Heart left ventricle (tissue), 16 donors: ENCODE measurements around the gene MAST4. TPM values are rescaled to one million over a fixed set of nuclear protein-coding genes. Genes with fewer than 3 reads are reported as not detected.

Experiments
- ATAC-seq, 4 donors: fragments of 200-7000 bp; cut with Tn5 transposase; one replicate each; pipeline ENCODE4 v1.9.1; 2020 to 2022; ENCODE audit warnings: moderate library complexity in 4 of 4, mild to moderate bottlenecking in 3 of 4, moderate number of reproducible peaks in 1 of 4
- DNase-seq, 5 donors: peaks; one replicate each; pipeline ENCODE4 v3.0.0-alpha.2; 2020
- H3K27ac ChIP-seq, 12 donors: fragments of 200-600 bp; sonication (generic) in 4 of 12; one replicate each; pipeline versions ENCODE4 v1.5.0 to v1.8.0; 2016 to 2022; ENCODE audit warnings: mild to moderate bottlenecking in 2 of 12
- H3K27me3 ChIP-seq, 9 donors: fragments of 200-600 bp; sonication (generic) in 2 of 9; one replicate each; pipeline versions ENCODE4 v1.5.1 to v1.8.0; 2016 to 2022; ENCODE audit warnings: mild to moderate bottlenecking in 3 of 9
- H3K36me3 ChIP-seq, 9 donors: fragments of 200-600 bp; sonication (generic) in 2 of 9; one replicate each; pipeline versions ENCODE4 v1.5.0 to v1.8.0; 2018 to 2022; ENCODE audit warnings: mild to moderate bottlenecking in 2 of 9
- H3K4me1 ChIP-seq, 12 donors: fragments of 200-600 bp; sonication (generic) in 4 of 12; one replicate each; pipeline versions ENCODE4 v1.5.0 to v1.8.0; 2016 to 2022; ENCODE audit warnings: mild to moderate bottlenecking in 3 of 12
- H3K4me3 ChIP-seq, 12 donors: fragments of 200-600 bp; sonication (generic) in 4 of 12; one replicate each; pipeline versions ENCODE4 v1.5.0 to v1.8.0; 2017 to 2022; ENCODE audit warnings: mild to moderate bottlenecking in 9 of 12, moderate library complexity in 4 of 12
- H3K9me3 ChIP-seq, 12 donors: fragments of 200-600 bp; sonication (generic) in 4 of 12; one replicate each; pipeline versions ENCODE4 v1.5.0 to v1.8.0; 2016 to 2022; ENCODE audit warnings: mild to moderate bottlenecking in 1 of 12
- POLR2A ChIP-seq, 2 donors: fragments of 450-650 bp; IDR thresholded peaks; one replicate each; pipeline ENCODE4 v1.6.1; 2017; ENCODE audit warnings: antibody characterized with exemption in 2 of 2, mild to moderate bottlenecking in 2 of 2, moderate library complexity in 2 of 2
- WGBS, 4 donors: extraction: QIAGEN DNeasy Blood & Tissue Kit in 2 of 4; methylation state at CpG; one replicate each; pipeline versions ENCODE4 v1.1.5 to v1.1.7; 2013 to 2018; 5-methylcytosine and 5-hydroxymethylcytosine counted together
- intact Hi-C, 10 donors: fragments of 100-400 bp; cut with DNase I; formaldehyde crosslinking; loops; one replicate each; pipeline versions ENCODE4 v1.11.1 to v1.14.2; 2022
- polyA plus RNA-seq, 2 donors: library from polyadenylated mRNA; stranded (reverse); fragments of 200-250 nt; gene quantifications; one replicate each; pipeline ENCODE4 v1.2.3, GENCODE V29; 2013
- total RNA-seq, 9 donors: library from RNA; depleted of rRNA in 2 of 9; stranded (reverse); fragments of >200 nt in 2 of 9; fragmentation: NEBNext Ultra II Directional in 3 of 9; extraction: Animal tissue kit (Norgen Biotek cat#: 25700) in 3 of 9; gene quantifications; one replicate each; pipeline versions ENCODE4 v1.1.0 to v1.2.4, GENCODE V29; 2016 to 2023
- TF ChIP-seq, protein P1 (sequence below), 12 donors: fragments of 200-600 bp; sonication (generic) in 4 of 12; IDR thresholded peaks; one replicate each; pipeline versions ENCODE4 v1.5.0 to v1.8.0; 2018 to 2022; ENCODE audit warnings: antibody characterized with exemption in 12 of 12, mild to moderate bottlenecking in 5 of 12
- donor health status: ischemic (EF 13 %, LVEDD 7.1; RV severe dilation, severe dysfunction).
- donor health status: healthy with polysubstance abuse.
- donor health status: DM: no; HTN: yes; CAD: no.
- donor health status: DM: no; HTN: no; CAD: no.
- donor health status: ischemic (EF 25% LVEDD 6.9; RV normal size, moderate dysfunction).
- donor health status: ischemic (EF 25% LVEDD 5.7; RV mildly dilated, moderate dysfunction).
- donor health status: healthy.
- donor health status: DM: yes; HTN: yes; CAD: no.
- donor health status: ischemic (EF 35%, LVEDD 5.7; RV mildly dilated, moderate dysfunction).
- donor health status: nonischemic (EF 11% LVEDD 7.7; RV severe dilation, severe dysfunction).
- donor health status: DM: yes; HTN: yes; CAD: no.
- donor health status: PGD.
- donor health status: ischemic (EF 29% LVEDD 5.4; RV normal size, mild dysfunction).
- donor health status: nonischemic (EF 23%, LVEDD 6.1; RV moderate dilation, normal function).

MAST4 gene
- total and polyA plus RNA-seq, 11 donors, result 26.8 to 96.2 (median 68.1) TPM

DNA sequence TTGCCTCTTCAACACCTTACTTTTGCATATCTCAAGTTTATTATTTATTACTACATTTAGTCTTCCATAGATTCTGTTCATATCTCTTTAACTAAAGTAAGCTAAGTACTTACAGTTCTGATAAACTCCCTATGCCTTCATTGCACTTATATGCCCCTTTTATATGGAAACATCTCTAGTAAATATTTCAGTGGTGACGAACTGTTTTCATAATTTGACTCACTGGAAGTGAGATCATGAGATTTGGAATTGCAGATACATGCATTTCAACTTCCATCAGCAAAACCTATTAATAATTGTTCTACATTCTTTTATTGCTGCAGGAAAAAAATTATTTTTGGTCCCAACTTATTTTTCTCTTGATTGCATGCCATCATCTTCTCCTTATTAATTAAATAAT lies 336.9 kb downstream of the MAST4 start:
- 78 to 94% (median 87%) methylated on average over 1 of the region's 1 CpG for WGBS, 4 donors
- intact Hi-C loops, result no loop called here
- no peak overlapping the region for H3K4me3 ChIP-seq
- H3K27ac ChIP-seq, result no peak overlapping the region
- TF ChIP-seq, protein P1, sequence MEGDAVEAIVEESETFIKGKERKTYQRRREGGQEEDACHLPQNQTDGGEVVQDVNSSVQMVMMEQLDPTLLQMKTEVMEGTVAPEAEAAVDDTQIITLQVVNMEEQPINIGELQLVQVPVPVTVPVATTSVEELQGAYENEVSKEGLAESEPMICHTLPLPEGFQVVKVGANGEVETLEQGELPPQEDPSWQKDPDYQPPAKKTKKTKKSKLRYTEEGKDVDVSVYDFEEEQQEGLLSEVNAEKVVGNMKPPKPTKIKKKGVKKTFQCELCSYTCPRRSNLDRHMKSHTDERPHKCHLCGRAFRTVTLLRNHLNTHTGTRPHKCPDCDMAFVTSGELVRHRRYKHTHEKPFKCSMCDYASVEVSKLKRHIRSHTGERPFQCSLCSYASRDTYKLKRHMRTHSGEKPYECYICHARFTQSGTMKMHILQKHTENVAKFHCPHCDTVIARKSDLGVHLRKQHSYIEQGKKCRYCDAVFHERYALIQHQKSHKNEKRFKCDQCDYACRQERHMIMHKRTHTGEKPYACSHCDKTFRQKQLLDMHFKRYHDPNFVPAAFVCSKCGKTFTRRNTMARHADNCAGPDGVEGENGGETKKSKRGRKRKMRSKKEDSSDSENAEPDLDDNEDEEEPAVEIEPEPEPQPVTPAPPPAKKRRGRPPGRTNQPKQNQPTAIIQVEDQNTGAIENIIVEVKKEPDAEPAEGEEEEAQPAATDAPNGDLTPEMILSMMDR (IDR thresholded peaks at IDR 0.05), result no peak
- peaks cover 0 to 9% (median 0%) of the 10 kb centered on the region in 12 donors for H3K4me1 ChIP-seq
- H3K9me3 ChIP-seq, result no peaks in the 10 kb centered on the region
- DNase-seq, result no peak
- ATAC-seq, result no peak
- no peaks in the 10 kb centered on the region for H3K27me3 ChIP-seq
- no peaks in the 10 kb centered on the region for H3K36me3 ChIP-seq

DNA sequence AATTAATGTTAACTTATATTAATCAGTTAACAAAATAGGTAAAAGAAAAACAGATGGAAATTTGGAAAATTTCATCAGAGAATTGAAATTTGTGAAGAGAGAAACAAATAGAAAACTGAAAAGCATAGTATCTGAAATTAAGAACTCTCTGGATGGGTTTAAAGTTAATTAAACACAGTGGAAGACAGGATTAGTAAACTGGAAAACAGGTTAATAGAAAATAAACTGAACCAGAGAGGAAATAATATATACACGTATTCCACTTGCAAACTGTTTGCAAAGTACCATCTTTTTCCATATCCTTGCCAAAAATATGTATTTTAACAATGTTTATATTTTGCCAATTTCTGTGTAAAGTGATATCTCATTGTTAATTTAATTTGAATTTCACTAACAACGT lies 342.9 kb downstream of the MAST4 start:
- no peak overlapping the region for H3K4me3 ChIP-seq
- H3K27ac ChIP-seq, result no peak overlapping the region
- TF ChIP-seq, protein P1 (IDR thresholded peaks at IDR 0.05), result no peak
- no peak for TF ChIP-seq POLR2A (IDR thresholded peaks at IDR 0.05)
- DNase-seq (no peak), ATAC-seq (no peak)
- H3K36me3 ChIP-seq, result no peaks in the 10 kb centered on the region
- intact Hi-C loops, result no loop called here
- H3K4me1 ChIP-seq, result peaks cover 0 to 4% (median 0%) of the 10 kb centered on the region in 12 donors
- no peaks in the 10 kb centered on the region for H3K27me3 ChIP-seq
- H3K9me3 ChIP-seq, result peaks cover 0 to 13% (median 7%) of the 10 kb centered on the region in 12 donors
- 91 to 97% (median 95%) methylated on average over 2 of the region's 2 CpGs for WGBS, 4 donors

DNA sequence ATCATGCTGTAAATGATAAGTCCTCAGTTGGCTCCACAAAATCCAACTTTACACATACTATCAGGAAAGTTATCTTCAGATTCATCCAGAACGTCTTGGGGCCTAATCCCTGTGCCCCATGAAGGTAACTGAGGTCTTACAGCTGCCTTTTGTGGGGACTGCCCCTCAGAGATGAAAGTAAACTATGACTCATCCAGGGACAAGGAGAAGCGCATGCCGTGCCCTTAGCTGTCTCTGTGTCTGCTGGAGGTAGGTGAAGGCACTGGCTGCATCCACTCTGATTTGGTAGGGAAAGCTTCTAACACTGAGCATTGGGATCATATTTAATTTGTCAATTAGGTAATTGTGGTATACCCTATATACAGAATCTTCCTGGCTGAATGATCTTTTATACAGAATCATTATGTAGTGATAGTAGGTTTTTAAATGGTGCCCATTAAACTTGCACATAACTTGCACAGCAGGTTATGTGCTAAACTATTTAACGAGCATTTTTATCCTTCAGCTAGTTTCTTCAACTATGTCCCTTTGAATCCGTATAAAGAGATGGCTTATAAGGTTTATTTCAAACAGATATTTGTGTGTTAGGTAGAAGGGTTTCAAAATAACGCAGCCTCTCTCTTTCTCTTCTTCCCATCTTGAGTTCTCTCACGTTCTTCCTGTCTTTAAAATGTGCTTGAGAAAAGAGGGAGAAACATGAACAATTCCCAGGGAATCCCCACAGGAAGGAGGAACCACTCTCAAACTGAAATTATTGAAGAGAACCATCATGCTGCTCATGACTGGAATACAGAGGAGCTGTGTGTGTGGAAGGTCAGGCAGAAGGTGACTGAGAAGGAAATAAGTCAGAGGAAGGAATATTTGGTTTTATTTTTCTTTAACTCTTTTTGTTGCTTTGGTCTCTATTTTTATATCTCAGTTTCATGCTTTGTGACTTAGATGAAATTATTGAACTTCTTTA lies 349.5 kb downstream of the MAST4 start:
- Histone ChIP-seq H3K9me3 (no peaks in the 10 kb centered on the region), H3K36me3 (no peaks in the 10 kb centered on the region), H3K4me3 (no peak overlapping the region), H3K27me3 (no peaks in the 10 kb centered on the region), H3K27ac (no peak overlapping the region), H3K4me1 (peaks cover 0 to 17% (median 0%) of the 10 kb centered on the region in 12 donors)
- no peak for TF ChIP-seq POLR2A (IDR thresholded peaks at IDR 0.05)
- TF ChIP-seq, protein P1 (IDR thresholded peaks at IDR 0.05), result no peak
- DNase-seq (no peak), ATAC-seq (peak; percentile 58 to 81 (median 68))
- intact Hi-C loops, result no loop called here
- 57 to 64% (median 59%) methylated on average over 7 of the region's 7 CpGs for WGBS, 4 donors

DNA sequence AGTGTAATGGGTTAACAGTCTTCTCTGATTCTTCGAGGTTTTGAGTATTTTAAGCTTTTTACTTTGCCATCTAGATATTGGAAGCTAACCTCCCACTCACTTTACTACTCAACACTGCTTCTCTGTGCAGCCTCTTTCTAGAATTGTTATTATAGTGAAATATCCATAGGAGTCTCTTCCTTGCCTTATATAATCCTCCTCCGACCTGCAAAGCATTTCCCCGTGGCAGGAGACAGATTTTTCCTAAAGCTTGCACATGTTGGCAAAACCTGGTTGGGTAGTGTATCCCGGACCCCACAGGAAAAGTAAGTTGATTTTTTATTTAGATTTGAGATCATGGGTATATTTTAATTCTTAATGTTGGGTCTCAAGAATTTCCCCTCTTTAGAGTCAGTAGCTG lies 351.3 kb downstream of the MAST4 start:
- intact Hi-C loops, result no loop called here
- H3K27me3 ChIP-seq, result no peaks in the 10 kb centered on the region
- H3K4me1 ChIP-seq, result peaks cover 0 to 17% (median 0%) of the 10 kb centered on the region in 12 donors
- no peaks in the 10 kb centered on the region for H3K9me3 ChIP-seq
- no peaks in the 10 kb centered on the region for H3K36me3 ChIP-seq
- no peak overlapping the region for H3K4me3 ChIP-seq
- ATAC-seq (no peak), DNase-seq (no peak)
- H3K27ac ChIP-seq, result no peak overlapping the region
- TF ChIP-seq, protein P1 (IDR thresholded peaks at IDR 0.05), result no peak
- no peak for TF ChIP-seq POLR2A (IDR thresholded peaks at IDR 0.05)
- WGBS, 4 donors, result 83 to 86% (median 84%) methylated on average over 4 of the region's 4 CpGs
